ENCODE measurements around the gene SPRN.

DNA sequence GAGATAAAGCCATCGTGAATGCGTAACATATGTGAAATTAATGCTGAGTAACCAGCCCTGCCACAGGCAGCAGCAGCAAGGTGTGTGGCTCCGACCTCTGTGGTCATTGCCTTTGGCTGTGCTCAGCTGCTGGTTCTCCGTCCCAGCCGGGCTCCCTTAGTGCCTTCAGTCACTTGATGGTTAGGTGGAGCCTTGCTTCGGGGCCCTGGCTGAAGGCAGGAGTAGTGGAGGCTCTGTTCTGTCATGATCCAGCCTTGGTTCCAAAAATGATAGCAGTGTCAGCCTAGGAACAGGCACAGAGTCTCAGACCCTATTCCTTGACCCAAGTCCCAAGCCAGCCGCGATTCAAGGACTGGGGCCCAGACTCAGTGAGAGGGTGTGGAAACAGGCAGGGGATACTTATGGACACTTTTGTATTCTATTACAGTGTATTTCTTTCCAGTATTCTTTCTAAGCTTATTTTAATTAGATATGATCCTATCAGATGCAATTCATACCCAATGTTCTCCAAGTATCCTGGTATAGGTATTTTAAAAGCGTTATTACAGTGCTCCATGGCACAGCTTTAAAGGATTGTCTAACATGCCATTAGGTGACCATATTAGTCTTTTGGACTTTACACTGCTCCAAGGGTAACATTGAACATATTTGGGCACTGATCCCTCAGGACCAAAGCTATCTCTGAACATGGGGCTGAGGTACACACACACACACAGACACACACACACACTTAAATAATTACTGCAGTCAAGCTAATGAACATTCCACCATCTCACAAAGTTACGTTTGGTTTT, 38.3 kb upstream of the SPRN start:
- TF ChIP-seq EZH2 (optimal IDR thresholded peaks at IDR 0.05; ENCODE audit: low read depth, low read length), result no peak
- no peak for TF ChIP-seq CTCF (IDR thresholded peaks at IDR 0.05; ENCODE audit: low read length)
- TF ChIP-seq EZH2phosphoT487 (IDR thresholded peaks at IDR 0.05; ENCODE audit: low read length), result no peak
